Lung (tissue), 12 donors: ENCODE results near the gene SDHAF3. TPM values are rescaled to one million over a fixed set of nuclear protein-coding genes. Genes with fewer than 3 reads are reported as not detected.

Experiments used
- ATAC-seq: fragments of 200-7000 bp; cut with Tn5 transposase; one replicate; pipeline ENCODE4 v1.9.1; 2020; ENCODE audit warnings: moderate number of reproducible peaks; ENCODE audit not compliant: insufficient read depth, low FRiP score
- DNase-seq, 3 donors: peaks; one replicate each; pipeline ENCODE4 v3.0.0-alpha.2; 2013 to 2017
- H3K27ac ChIP-seq, 2 donors: one replicate each; pipeline ENCODE4 v1.5.1; 2013; ENCODE audit warnings: mild to moderate bottlenecking in 2 of 2, moderate library complexity in 2 of 2, control low read depth in 1 of 2, inconsistent platforms in 1 of 2, low read depth in 1 of 2, low read length in 1 of 2
- H3K27me3 ChIP-seq, 3 donors: one replicate each; pipeline ENCODE4 v1.5.1; 2013; ENCODE audit warnings: low read length in 2 of 3; ENCODE audit not compliant: control insufficient read depth in 3 of 3, insufficient read depth in 3 of 3
- H3K36me3 ChIP-seq, 4 donors: one replicate each; pipeline ENCODE4 v1.5.1; 2013; ENCODE audit warnings: low read length in 4 of 4, mild to moderate bottlenecking in 1 of 4, moderate library complexity in 1 of 4; ENCODE audit not compliant: control insufficient read depth in 4 of 4, insufficient read depth in 4 of 4
- H3K4me1 ChIP-seq, 5 donors: one replicate each; pipeline ENCODE4 v1.5.1; 2013; ENCODE audit warnings: low read length in 5 of 5, mild to moderate bottlenecking in 2 of 5, moderate library complexity in 1 of 5; ENCODE audit not compliant: control insufficient read depth in 5 of 5, insufficient read depth in 5 of 5
- H3K4me3 ChIP-seq: one replicate; pipeline ENCODE4 v1.5.1; 2013; ENCODE audit warnings: mild to moderate bottlenecking, control low read depth, moderate library complexity
- H3K9ac ChIP-seq, 2 donors: one replicate each; pipeline ENCODE4 v1.5.1; 2013; ENCODE audit warnings: low read length in 2 of 2, control low read depth in 1 of 2; ENCODE audit not compliant: insufficient read depth in 1 of 2
- H3K9me3 ChIP-seq, 4 donors: one replicate each; pipeline ENCODE4 v1.5.1; 2013; ENCODE audit warnings: low read length in 3 of 4, mild to moderate bottlenecking in 1 of 4, moderate library complexity in 1 of 4; ENCODE audit not compliant: control insufficient read depth in 4 of 4, insufficient read depth in 3 of 4
- WGBS, 2 donors: extraction: QIAGEN DNeasy Blood & Tissue Kit; methylation state at CpG; one replicate each; pipeline ENCODE4 v1.1.7; 2013; 5-methylcytosine and 5-hydroxymethylcytosine counted together
- polyA plus RNA-seq, 2 donors: library from polyadenylated mRNA; stranded (reverse); fragments of 200-250 nt; gene quantifications; one replicate each; pipeline ENCODE4 v1.2.1, GENCODE V29; 2013
- total RNA-seq, 2 donors: library from RNA; depleted of rRNA in 1 of 2; stranded (reverse); fragments of >200 nt in 1 of 2; gene quantifications; one replicate each; pipeline ENCODE4 v1.2.1, GENCODE V29; 2014 to 2021
- TF ChIP-seq, protein P1 (sequence below): IDR thresholded peaks from 2 replicates; pipeline ENCODE4 v1.5.1; 2012; ENCODE audit warnings: mild to moderate bottlenecking; ENCODE audit errors: control extremely low read depth, extremely low read depth
- donor health status: control.
- donor health status: control.
- donor health status: Bipolar disorder and iron deficiency.
- donor health status: healthy.
- donor health status: DM: yes; HTN: yes; CAD: no.

Gene SDHAF3
- total and polyA plus RNA-seq, 4 donors, result 6.3 to 15.8 (median 12.8) TPM

GRCh38 chr7:97094284-97094930, 23.1 kb upstream of the SDHAF3 start:
- 52 to 82% methylated on average over 3 of the region's 3 CpGs for WGBS, 2 donors

DNA sequence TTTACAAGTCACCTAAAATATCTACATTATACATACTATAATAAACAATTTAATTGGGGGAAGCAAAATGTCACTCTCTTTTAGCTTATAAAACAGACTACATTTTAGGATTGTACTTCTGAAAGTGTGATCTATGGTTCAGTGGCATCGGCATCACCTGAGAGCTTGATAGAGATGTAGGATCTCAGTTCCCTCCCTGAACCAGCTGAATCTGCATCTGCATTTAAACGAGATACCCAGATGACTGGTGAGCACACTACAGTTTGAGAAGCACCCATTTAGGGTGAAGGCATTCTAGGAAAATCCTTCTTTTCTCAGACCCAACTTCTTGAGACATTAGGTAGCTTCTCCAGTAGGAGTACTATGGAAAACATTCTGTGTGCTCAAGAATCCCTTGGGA, 21.5 kb upstream of the SDHAF3 start:
- Histone ChIP-seq H3K4me3 (no peak overlapping the region), H3K27me3 (no peaks in the 10 kb centered on the region), H3K9me3 (no peaks in the 10 kb centered on the region), H3K9ac (no peak overlapping the region), H3K4me1 (no peaks in the 10 kb centered on the region), H3K36me3 (no peaks in the 10 kb centered on the region), H3K27ac (no peak overlapping the region)
- DNase-seq (no peak), ATAC-seq (no peak)
- TF ChIP-seq, protein P1, sequence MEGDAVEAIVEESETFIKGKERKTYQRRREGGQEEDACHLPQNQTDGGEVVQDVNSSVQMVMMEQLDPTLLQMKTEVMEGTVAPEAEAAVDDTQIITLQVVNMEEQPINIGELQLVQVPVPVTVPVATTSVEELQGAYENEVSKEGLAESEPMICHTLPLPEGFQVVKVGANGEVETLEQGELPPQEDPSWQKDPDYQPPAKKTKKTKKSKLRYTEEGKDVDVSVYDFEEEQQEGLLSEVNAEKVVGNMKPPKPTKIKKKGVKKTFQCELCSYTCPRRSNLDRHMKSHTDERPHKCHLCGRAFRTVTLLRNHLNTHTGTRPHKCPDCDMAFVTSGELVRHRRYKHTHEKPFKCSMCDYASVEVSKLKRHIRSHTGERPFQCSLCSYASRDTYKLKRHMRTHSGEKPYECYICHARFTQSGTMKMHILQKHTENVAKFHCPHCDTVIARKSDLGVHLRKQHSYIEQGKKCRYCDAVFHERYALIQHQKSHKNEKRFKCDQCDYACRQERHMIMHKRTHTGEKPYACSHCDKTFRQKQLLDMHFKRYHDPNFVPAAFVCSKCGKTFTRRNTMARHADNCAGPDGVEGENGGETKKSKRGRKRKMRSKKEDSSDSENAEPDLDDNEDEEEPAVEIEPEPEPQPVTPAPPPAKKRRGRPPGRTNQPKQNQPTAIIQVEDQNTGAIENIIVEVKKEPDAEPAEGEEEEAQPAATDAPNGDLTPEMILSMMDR, result no peak
- 79 to 86% methylated on average over 2 of the region's 2 CpGs for WGBS, 2 donors

More at GRCh38 chr7:97094284-97094930, 23.1 kb upstream of the SDHAF3 start:
- Histone ChIP-seq H3K27ac (no peak overlapping the region), H3K4me3 (no peak overlapping the region), H3K9ac (no peak overlapping the region), H3K36me3 (no peaks in the 10 kb centered on the region), H3K4me1 (no peaks in the 10 kb centered on the region), H3K9me3 (no peaks in the 10 kb centered on the region), H3K27me3 (no peaks in the 10 kb centered on the region)
- DNase-seq (peak in 2 of 3 donors; percentile 14 to 29), ATAC-seq (no peak)
- TF ChIP-seq, protein P1, result no peak

DNA sequence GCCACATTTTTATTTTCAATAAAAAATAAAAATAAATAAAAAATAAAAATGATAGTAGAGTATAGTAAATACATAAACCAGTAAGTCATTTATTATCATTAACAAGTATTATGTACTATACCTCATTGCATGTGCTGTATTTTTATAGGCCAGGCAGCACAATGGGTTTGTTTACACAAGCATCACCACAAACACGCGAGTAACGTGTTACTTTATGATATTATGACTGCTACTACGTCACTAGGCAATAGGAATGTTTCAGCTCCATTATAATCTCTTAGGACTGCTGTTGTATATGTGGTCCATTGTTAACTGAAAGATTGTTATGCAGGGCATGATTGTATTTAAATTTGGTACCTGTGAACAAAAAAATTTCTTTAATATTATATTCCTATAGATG, 20.8 kb upstream of the SDHAF3 start:
- Histone ChIP-seq H3K36me3 (no peaks in the 10 kb centered on the region), H3K4me1 (no peaks in the 10 kb centered on the region), H3K27ac (no peak overlapping the region), H3K9me3 (no peaks in the 10 kb centered on the region), H3K27me3 (no peaks in the 10 kb centered on the region), H3K9ac (no peak overlapping the region), H3K4me3 (no peak overlapping the region)
- TF ChIP-seq, protein P1, result no peak
- DNase-seq (no peak), ATAC-seq (no peak)
- 74 to 86% methylated on average over 4 of the region's 4 CpGs for WGBS, 2 donors

DNA sequence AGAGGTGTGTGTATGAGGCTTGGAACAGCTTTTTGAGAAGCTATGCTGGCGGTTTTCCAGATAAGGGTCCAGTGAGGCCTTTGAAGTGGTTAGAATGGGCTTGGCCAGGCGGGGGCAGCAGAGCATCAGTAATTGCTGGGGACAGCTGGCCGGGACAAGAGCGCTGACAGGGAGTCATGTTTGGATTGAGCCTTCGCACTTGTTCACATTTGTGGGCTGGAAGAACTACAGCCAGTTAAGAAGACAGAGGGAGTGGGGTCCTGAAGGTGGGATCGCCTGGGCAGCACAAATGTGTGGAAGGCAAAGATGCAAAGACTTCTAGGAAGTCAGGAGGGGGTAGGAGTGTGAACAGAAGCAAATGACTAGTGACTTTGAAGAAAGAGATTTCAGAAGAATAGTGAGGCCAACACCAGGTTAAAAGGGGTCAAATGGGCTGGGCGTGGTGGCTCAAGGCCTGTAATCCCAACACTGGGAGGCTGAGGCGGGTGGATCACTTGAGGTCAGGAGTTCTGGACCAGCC, 12.7 kb upstream of the SDHAF3 start:
- peaks cover 0 to 3% (median 0%) of the 10 kb centered on the region in 5 donors for H3K4me1 ChIP-seq
- WGBS, 2 donors, result 17 to 22% methylated on average over 8 of the region's 8 CpGs
- TF ChIP-seq, protein P1, result peak; percentile 80
- ATAC-seq (peak; percentile 79), DNase-seq (peak; percentile 89 to 90 (median 90))
- no peak overlapping the region for H3K27ac ChIP-seq
- no peaks in the 10 kb centered on the region for H3K36me3 ChIP-seq
- H3K9me3 ChIP-seq, result peaks cover 0 to 1% (median 0%) of the 10 kb centered on the region in 4 donors
- no peak overlapping the region for H3K4me3 ChIP-seq
- H3K9ac ChIP-seq, result no peak overlapping the region
- peaks cover 0 to 8% (median 0%) of the 10 kb centered on the region in 3 donors for H3K27me3 ChIP-seq
